ENCODE measurements around the gene RPTOR.

Gene RPTOR

GRCh38 chr17:80691784-80692183 lies 147.1 kb downstream of the RPTOR start:
- DNase-seq (ENCODE audit: low read depth): no peak
- no peak for TF ChIP-seq CTCF (IDR thresholded peaks at IDR 0.05; ENCODE audit: low read depth, low read length, missing control alignments)
- no peak overlapping the region for H3K4me3 ChIP-seq (ENCODE audit: low read depth, low read length)

- DNase-seq (ENCODE audit: low read depth): no peak
- no peak overlapping the region for H3K4me3 ChIP-seq (ENCODE audit: low read depth, low read length)
- no peak for TF ChIP-seq CTCF (IDR thresholded peaks at IDR 0.05; ENCODE audit: low read depth, low read length, missing control alignments)
Measured at GRCh38 chr17:80692931-80693467, 148.4 kb downstream of the RPTOR start.

GRCh38 chr17:80693511-80693910 lies 148.9 kb downstream of the RPTOR start:
- TF ChIP-seq CTCF (IDR thresholded peaks at IDR 0.05; ENCODE audit: low read depth, low read length, missing control alignments): no peak
- DNase-seq (ENCODE audit: low read depth): no peak
- H3K4me3 ChIP-seq (ENCODE audit: low read depth, low read length): no peak overlapping the region

GRCh38 chr17:80694085-80694991 lies 149.7 kb downstream of the RPTOR start:
- no peak for TF ChIP-seq CTCF (IDR thresholded peaks at IDR 0.05; ENCODE audit: low read depth, low read length, missing control alignments)
- no peak overlapping the region for H3K4me3 ChIP-seq (ENCODE audit: low read depth, low read length)
- no peak for DNase-seq (ENCODE audit: low read depth)

- no peak for TF ChIP-seq CTCF (IDR thresholded peaks at IDR 0.05; ENCODE audit: low read depth, low read length, missing control alignments)
- no peak for DNase-seq (ENCODE audit: low read depth)
- no peak overlapping the region for H3K4me3 ChIP-seq (ENCODE audit: low read depth, low read length)
Measured at GRCh38 chr17:80694992-80695912, 150.6 kb downstream of the RPTOR start.

- TF ChIP-seq CTCF (IDR thresholded peaks at IDR 0.05; ENCODE audit: low read depth, low read length, missing control alignments): no peak
- no peak overlapping the region for H3K4me3 ChIP-seq (ENCODE audit: low read depth, low read length)
- DNase-seq (ENCODE audit: low read depth): no peak
Measured at GRCh38 chr17:80695979-80696378, 151.3 kb downstream of the RPTOR start.

Data from GM12864 (cell line).